Measurements from ENCODE around the gene LCAT.

LCAT gene

GRCh38 chr16:67990018-67990386, 46.1 kb upstream of the LCAT start:
- Histone ChIP-seq H3K4ac (ENCODE audit: low read depth in 1 of 2, low read length in 2 of 2) (no peak overlapping the region), H2BK12ac (ENCODE audit: low read length in 2 of 2) (no peak overlapping the region)
- WGBS = 82% methylated on average over 6 of the region's 6 CpGs

GRCh38 chr16:67989322-67990017, 45.5 kb upstream of the LCAT start:
- Histone ChIP-seq H3K27ac (ENCODE audit: low read length, poor library complexity, severe bottlenecking) (no peak overlapping the region), H3K18ac (ENCODE audit: low read depth in 1 of 2, low read length in 2 of 2) (no peak overlapping the region), H2AK5ac (ENCODE audit: low read length, severe bottlenecking) (no peak overlapping the region), H4K8ac (ENCODE audit: low read length) (no peak overlapping the region), H2BK120ac (ENCODE audit: low read depth, low read length) (no peak overlapping the region), H2BK12ac (ENCODE audit: low read length in 2 of 2) (no peak overlapping the region), H2AFZ (ENCODE audit: low read depth, low read length) (no peak overlapping the region), H3K27me3 (ENCODE audit: control insufficient read depth in 1 of 2, insufficient read depth in 1 of 2, low read length in 2 of 2) (peaks cover 0 to 16% of the 10 kb centered on the region in 2 experiments), H3K9ac (ENCODE audit: low read length) (no peak overlapping the region), H2BK15ac (ENCODE audit: low read depth, poor library complexity, severe bottlenecking) (no peak overlapping the region), H3K14ac (ENCODE audit: low read length in 2 of 2) (no peak overlapping the region), H3K9me3 (ENCODE audit: control insufficient read depth, low read length) (no peaks in the 10 kb centered on the region), H3K4ac (ENCODE audit: low read depth in 1 of 2, low read length in 2 of 2) (no peak overlapping the region), H4K91ac (ENCODE audit: low read length) (no peak overlapping the region), H3K36me3 (ENCODE audit: control insufficient read depth in 1 of 2, insufficient read depth in 2 of 2, low read depth in 1 of 2, low read length in 2 of 2) (no peaks in the 10 kb centered on the region), H3K4me1 (ENCODE audit: control insufficient read depth, insufficient read depth, low read depth, low read length) (peaks cover 9% of the 10 kb centered on the region), H3K4me2 (ENCODE audit: low read length, poor library complexity, severe bottlenecking) (no peak overlapping the region), H3K4me3 (ENCODE audit: insufficient read depth in 1 of 2, low read depth in 1 of 2, low read length in 2 of 2) (no peak overlapping the region), H2BK5ac (ENCODE audit: low read depth, low read length, poor library complexity, severe bottlenecking) (no peak overlapping the region), H3K23ac (ENCODE audit: low read length in 2 of 2) (no peak overlapping the region), H3K79me1 (replicated peaks; ENCODE audit: low read length, poor library complexity, severe bottlenecking) (no peaks in the 10 kb centered on the region)
- DNase-seq = no peak
- 85% methylated on average over 8 of the region's 8 CpGs for WGBS

More at GRCh38 chr16:67990018-67990386, 46.1 kb upstream of the LCAT start:
- Histone ChIP-seq H3K23ac (ENCODE audit: low read length in 2 of 2) (no peak overlapping the region), H3K4me3 (ENCODE audit: insufficient read depth in 1 of 2, low read depth in 1 of 2, low read length in 2 of 2) (no peak overlapping the region), H4K91ac (ENCODE audit: low read length) (no peak overlapping the region), H3K18ac (ENCODE audit: low read depth in 1 of 2, low read length in 2 of 2) (no peak overlapping the region), H3K9me3 (ENCODE audit: control insufficient read depth, low read length) (no peaks in the 10 kb centered on the region), H3K27ac (ENCODE audit: low read length, poor library complexity, severe bottlenecking) (no peak overlapping the region), H2BK120ac (ENCODE audit: low read depth, low read length) (no peak overlapping the region), H3K27me3 (ENCODE audit: control insufficient read depth in 1 of 2, insufficient read depth in 1 of 2, low read length in 2 of 2) (peaks cover 0 to 16% of the 10 kb centered on the region in 2 experiments), H3K4me2 (ENCODE audit: low read length, poor library complexity, severe bottlenecking) (no peak overlapping the region), H3K36me3 (ENCODE audit: control insufficient read depth in 1 of 2, insufficient read depth in 2 of 2, low read depth in 1 of 2, low read length in 2 of 2) (no peaks in the 10 kb centered on the region), H4K8ac (ENCODE audit: low read length) (no peak overlapping the region), H2AK5ac (ENCODE audit: low read length, severe bottlenecking) (no peak overlapping the region), H2BK15ac (ENCODE audit: low read depth, poor library complexity, severe bottlenecking) (no peak overlapping the region), H2AFZ (ENCODE audit: low read depth, low read length) (no peak overlapping the region), H3K4me1 (ENCODE audit: control insufficient read depth, insufficient read depth, low read depth, low read length) (peaks cover 7% of the 10 kb centered on the region), H3K79me1 (replicated peaks; ENCODE audit: low read length, poor library complexity, severe bottlenecking) (no peaks in the 10 kb centered on the region), H3K14ac (ENCODE audit: low read length in 2 of 2) (no peak overlapping the region), H3K9ac (ENCODE audit: low read length) (no peak overlapping the region), H2BK5ac (ENCODE audit: low read depth, low read length, poor library complexity, severe bottlenecking) (no peak overlapping the region)
- DNase-seq = no peak

GRCh38 chr16:67988675-67989074, 44.8 kb upstream of the LCAT start:
- Histone ChIP-seq H3K4me3 (ENCODE audit: insufficient read depth in 1 of 2, low read depth in 1 of 2, low read length in 2 of 2) (no peak overlapping the region), H3K9ac (ENCODE audit: low read length) (no peak overlapping the region), H3K14ac (ENCODE audit: low read length in 2 of 2) (no peak overlapping the region), H2BK120ac (ENCODE audit: low read depth, low read length) (no peak overlapping the region), H2BK15ac (ENCODE audit: low read depth, poor library complexity, severe bottlenecking) (no peak overlapping the region), H3K4me2 (ENCODE audit: low read length, poor library complexity, severe bottlenecking) (no peak overlapping the region), H3K23ac (ENCODE audit: low read length in 2 of 2) (no peak overlapping the region), H3K27ac (ENCODE audit: low read length, poor library complexity, severe bottlenecking) (no peak overlapping the region), H2AK5ac (ENCODE audit: low read length, severe bottlenecking) (no peak overlapping the region), H2BK12ac (ENCODE audit: low read length in 2 of 2) (no peak overlapping the region), H4K8ac (ENCODE audit: low read length) (no peak overlapping the region), H4K91ac (ENCODE audit: low read length) (no peak overlapping the region), H3K9me3 (ENCODE audit: control insufficient read depth, low read length) (no peaks in the 10 kb centered on the region), H3K18ac (ENCODE audit: low read depth in 1 of 2, low read length in 2 of 2) (no peak overlapping the region), H2AFZ (ENCODE audit: low read depth, low read length) (no peak overlapping the region), H3K4me1 (ENCODE audit: control insufficient read depth, insufficient read depth, low read depth, low read length) (peaks cover 9% of the 10 kb centered on the region), H3K4ac (ENCODE audit: low read depth in 1 of 2, low read length in 2 of 2) (no peak overlapping the region), H3K27me3 (ENCODE audit: control insufficient read depth in 1 of 2, insufficient read depth in 1 of 2, low read length in 2 of 2) (peaks cover 0 to 16% of the 10 kb centered on the region in 2 experiments), H3K79me1 (replicated peaks; ENCODE audit: low read length, poor library complexity, severe bottlenecking) (no peaks in the 10 kb centered on the region), H2BK5ac (ENCODE audit: low read depth, low read length, poor library complexity, severe bottlenecking) (no peak overlapping the region), H3K36me3 (ENCODE audit: control insufficient read depth in 1 of 2, insufficient read depth in 2 of 2, low read depth in 1 of 2, low read length in 2 of 2) (no peaks in the 10 kb centered on the region)
- no peak for DNase-seq
- 81% methylated on average over 3 of the region's 3 CpGs for WGBS

GRCh38 chr16:67987460-67988160, 43.7 kb upstream of the LCAT start:
- no peak overlapping the region for H3K9ac ChIP-seq (ENCODE audit: low read length)
- DNase-seq = peak; percentile 51
- no peaks in the 10 kb centered on the region for H3K36me3 ChIP-seq (ENCODE audit: control insufficient read depth in 1 of 2, insufficient read depth in 2 of 2, low read depth in 1 of 2, low read length in 2 of 2)
- no peak overlapping the region for H2BK120ac ChIP-seq (ENCODE audit: low read depth, low read length)
- H3K4me1 ChIP-seq (ENCODE audit: control insufficient read depth, insufficient read depth, low read depth, low read length) = peaks cover 1% of the 10 kb centered on the region
- H3K23ac ChIP-seq (ENCODE audit: low read length in 2 of 2) = no peak overlapping the region
- H2AFZ ChIP-seq (ENCODE audit: low read depth, low read length) = no peak overlapping the region
- no peak overlapping the region for H4K91ac ChIP-seq (ENCODE audit: low read length)
- no peak overlapping the region for H3K14ac ChIP-seq (ENCODE audit: low read length in 2 of 2)
- H3K9me3 ChIP-seq (ENCODE audit: control insufficient read depth, low read length) = no peaks in the 10 kb centered on the region
- H2BK15ac ChIP-seq (ENCODE audit: low read depth, poor library complexity, severe bottlenecking) = no peak overlapping the region
- H3K18ac ChIP-seq (ENCODE audit: low read depth in 1 of 2, low read length in 2 of 2) = no peak overlapping the region
- H3K79me1 ChIP-seq (replicated peaks; ENCODE audit: low read length, poor library complexity, severe bottlenecking) = no peaks in the 10 kb centered on the region
- H3K4ac ChIP-seq (ENCODE audit: low read depth in 1 of 2, low read length in 2 of 2) = no peak overlapping the region
- no peak overlapping the region for H3K4me2 ChIP-seq (ENCODE audit: low read length, poor library complexity, severe bottlenecking)
- H4K8ac ChIP-seq (ENCODE audit: low read length) = no peak overlapping the region
- H3K27ac ChIP-seq (ENCODE audit: low read length, poor library complexity, severe bottlenecking) = no peak overlapping the region
- no peak overlapping the region for H2BK12ac ChIP-seq (ENCODE audit: low read length in 2 of 2)
- 79% methylated on average over 11 of the region's 11 CpGs for WGBS
- H3K4me3 ChIP-seq (ENCODE audit: insufficient read depth in 1 of 2, low read depth in 1 of 2, low read length in 2 of 2) = no peak overlapping the region
- H2BK5ac ChIP-seq (ENCODE audit: low read depth, low read length, poor library complexity, severe bottlenecking) = no peak overlapping the region
- peaks cover 0 to 16% of the 10 kb centered on the region in 2 experiments for H3K27me3 ChIP-seq (ENCODE audit: control insufficient read depth in 1 of 2, insufficient read depth in 1 of 2, low read length in 2 of 2)
- H2AK5ac ChIP-seq (ENCODE audit: low read length, severe bottlenecking) = no peak overlapping the region

Measured in mesenchymal stem cell (in vitro differentiated cells and primary cell).